OCI-LY3 (cell line): ENCODE data around the gene ANXA3.

Experiments
- CTCF ChIP-seq: fragments of 200-600, 300-600 bp; sonication (generic); IDR thresholded peaks from 2 replicates; pipeline ENCODE4 v1.5.1; 2014; ENCODE audit warnings: antibody characterized with exemption, low read length, low read depth
- EZH2phosphoT487 ChIP-seq: fragments of 200-600 bp; shearing (Covaris generic); IDR thresholded peaks from 2 replicates; pipeline ENCODE4 v1.6.1; 2018; ENCODE audit warnings: antibody characterized with exemption, mixed run types, low read depth

GRCh38 chr4:78566834-78567499 lies 15.4 kb downstream of the ANXA3 start:
- TF ChIP-seq CTCF (no peak), EZH2phosphoT487 (no peak)
